NCI-H446 treated with DMSO at 0.1 percent for 48 hours (cell line): ENCODE results near the gene KCTD5.
"Not testable (repeated sequence)": the region's sequence is repeated elsewhere in the genome, so short reads cannot be mapped to it uniquely, and the experiment has no call there.

Source experiments
- DNase-seq: peaks from one replicate; lab custom pipeline; 2025; lab: John Stamatoyannopoulos, UW

The KCTD5 gene, protein sequence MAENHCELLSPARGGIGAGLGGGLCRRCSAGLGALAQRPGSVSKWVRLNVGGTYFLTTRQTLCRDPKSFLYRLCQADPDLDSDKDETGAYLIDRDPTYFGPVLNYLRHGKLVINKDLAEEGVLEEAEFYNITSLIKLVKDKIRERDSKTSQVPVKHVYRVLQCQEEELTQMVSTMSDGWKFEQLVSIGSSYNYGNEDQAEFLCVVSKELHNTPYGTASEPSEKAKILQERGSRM

DNA sequence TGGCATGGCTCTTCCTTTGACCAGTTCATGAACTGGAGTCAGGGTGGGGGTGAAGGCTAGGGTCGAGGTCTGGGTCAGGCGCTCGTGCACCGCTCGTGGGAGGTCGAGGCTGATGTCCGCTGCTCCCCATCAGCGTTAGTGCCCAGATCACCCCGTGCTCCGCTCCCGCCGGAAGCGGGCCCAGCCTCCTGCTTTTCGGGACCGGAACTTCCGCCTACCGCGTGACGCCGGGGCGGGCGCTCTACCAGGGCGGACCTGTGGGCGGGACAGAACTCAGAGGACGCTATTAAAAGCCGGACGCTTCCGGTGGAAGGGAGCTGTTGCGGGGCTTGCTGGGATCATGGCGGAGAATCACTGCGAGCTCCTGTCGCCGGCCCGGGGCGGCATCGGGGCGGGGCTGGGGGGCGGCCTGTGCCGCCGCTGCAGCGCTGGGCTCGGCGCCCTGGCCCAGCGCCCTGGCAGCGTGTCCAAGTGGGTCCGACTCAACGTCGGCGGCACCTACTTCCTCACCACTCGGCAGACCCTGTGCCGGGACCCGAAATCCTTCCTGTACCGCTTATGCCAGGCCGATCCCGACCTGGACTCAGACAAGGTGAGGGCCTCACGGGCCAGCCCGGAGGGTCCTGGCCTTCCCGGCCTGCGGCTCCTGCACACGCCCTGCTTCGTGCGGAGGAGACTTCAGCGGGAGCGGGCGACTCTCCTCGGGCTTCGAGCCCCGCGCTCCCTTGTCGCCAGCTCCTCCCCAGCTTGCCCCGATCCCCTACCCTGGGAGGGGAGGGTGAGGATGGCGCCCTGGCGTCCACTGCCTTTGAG lies at the start of gene KCTD5:
KCTD5 (plus strand) TSS at position 315 of the 813 bp plus-strand sequence; CDS start at position 341, 26 bp downstream.
- peak; percentile 89 for DNase-seq

DNA sequence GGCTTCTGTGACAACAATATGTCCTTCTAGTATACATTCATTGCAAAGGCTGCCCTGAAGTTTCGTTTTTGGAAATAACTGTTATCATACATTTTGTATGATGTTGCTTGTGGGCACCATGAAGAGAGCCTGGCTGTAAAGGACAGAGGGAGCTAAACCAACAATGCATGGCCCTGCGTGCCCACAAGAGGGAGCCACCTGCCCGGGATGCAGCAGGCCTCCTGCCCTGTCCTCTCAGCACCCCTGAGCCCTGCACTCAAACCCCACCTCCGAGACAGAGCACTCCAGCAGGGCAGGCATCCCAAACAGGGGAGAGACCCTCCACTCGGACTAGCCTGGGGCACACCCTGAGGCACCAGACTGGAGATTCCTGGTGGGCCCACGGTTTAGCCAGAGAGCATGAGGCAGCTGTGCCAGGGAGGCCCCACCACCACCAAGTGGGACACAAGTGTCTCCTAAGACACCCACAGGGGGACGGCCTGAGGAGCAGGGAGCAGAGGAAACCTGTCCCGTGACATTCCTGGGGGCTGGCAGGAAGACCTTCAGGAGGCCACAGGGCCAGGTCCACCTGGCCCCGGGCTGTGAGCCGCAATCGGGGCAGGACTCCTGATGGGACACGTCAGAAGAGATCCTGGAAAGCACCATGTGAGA lies 43.1 kb upstream of the KCTD5 start:
- DNase-seq = not testable (repeated sequence)

DNA sequence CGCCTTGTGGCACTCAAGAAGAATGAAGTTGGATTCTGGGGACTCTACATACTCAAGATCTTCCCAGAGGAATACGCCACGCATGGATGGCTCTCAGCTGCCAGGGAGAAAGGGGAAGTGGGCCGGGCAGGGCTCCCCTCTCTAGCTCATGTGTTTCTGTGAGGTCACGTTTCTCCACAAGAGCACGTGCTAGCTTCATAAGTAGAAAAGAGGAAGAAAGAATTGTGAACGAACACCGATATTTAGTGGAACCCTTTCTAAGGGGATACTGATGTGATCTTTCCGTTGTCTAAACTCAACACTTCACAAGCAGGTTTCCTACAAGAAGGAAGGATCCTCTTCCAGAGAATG lies 42.6 kb upstream of the KCTD5 start:
- not testable (repeated sequence) for DNase-seq

DNA sequence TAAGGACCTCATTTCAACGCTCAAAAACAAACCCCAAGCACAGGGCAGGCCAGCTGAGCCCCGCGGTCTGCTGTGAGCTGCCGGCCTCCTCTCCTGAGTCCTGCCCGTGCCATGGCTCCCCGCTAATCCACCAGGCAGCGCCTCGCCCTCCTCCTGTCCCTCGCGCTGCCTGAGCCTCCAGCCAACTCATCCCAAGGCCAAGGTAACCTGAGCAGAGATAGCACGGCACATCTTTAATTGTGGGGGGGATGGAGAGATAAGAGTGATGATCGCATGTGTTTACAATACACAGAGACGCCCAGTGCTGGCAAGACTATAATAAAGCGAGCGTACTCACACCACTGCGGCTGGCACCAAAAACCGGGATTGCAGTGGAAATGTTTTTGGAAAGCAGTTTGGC lies 39.8 kb upstream of the KCTD5 start:
- DNase-seq = not testable (repeated sequence)

DNA sequence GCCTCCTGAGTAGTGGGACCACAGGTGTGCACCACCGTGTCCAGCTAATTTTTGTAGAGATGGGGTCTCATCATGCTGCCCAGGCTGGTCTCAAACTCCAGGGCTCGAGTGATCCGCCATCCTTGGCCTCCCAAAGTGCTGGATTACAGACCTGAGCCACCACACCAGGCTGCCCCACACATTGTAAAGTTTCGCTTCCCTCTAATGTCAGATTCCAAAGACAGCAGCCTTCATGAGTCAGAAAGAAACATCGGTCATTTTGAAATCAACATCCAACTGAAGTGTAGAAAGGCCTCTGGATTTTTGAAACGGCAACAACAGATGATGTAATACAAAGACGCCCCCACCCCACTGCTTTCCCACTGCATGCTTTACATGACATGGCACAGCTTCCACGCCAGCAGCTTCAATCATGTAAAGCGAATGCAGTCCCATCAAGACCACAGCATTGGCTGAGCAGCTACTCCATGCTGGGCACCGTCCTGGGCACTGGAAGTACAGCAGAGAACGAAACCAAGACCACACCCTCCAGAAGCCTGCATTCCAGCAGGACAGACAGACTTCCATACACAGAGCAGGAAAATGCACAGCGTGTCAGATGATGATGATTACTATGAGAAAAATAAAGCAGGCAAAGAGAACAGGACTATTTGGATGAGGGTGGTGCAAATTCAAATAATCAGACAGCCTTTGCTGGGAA lies 37.4 kb upstream of the KCTD5 start:
- not testable (repeated sequence) for DNase-seq

DNA sequence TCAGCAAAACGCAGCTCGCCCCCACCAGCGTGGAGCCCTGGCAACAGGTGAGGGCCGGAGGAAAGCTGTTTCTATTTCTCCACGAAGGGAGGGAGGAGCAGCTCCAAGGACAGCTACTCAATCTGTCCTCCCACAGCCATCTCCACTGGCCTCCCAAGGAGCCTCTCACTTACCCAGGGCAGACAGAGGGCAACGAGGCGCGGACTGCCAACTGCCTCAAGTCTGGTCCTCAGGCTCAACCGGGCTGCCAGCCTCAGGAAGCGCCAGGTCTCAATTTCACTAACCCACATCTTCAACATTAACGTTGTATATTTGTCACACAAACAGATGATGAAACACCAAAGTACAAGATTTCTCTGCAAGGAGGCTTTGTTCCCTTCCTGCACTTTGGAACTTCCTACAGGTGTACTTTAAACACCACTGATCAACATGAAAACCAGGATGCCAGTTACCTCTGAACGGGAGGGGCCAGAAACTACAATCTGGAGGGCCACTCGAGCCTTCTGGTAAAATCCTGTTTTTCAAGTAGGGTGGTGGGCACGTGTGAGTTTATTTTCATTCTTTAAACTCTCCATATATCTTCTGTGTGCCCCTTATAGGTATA lies 31.0 kb upstream of the KCTD5 start:
- DNase-seq = not testable (repeated sequence)

DNA sequence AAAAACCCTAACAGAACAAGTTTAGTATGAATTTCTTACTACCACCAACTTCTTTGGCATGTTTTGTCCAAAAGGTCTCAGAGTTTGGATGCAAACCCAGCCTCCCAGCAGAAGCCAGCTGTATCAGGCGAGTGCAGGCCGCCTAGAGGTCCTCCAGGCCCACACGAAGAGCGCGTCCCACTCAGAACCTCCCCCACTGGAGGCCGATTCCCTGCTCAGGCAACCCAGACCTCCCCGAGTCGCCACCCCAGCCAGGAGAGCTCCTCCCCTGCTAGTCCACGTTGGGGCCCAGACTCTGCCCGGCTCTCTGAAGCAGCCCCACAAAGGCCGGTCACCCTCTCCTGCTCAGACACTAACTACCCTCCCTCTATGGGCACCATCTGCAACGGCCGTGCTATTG lies 28.4 kb upstream of the KCTD5 start:
- DNase-seq = not testable (repeated sequence)

DNA sequence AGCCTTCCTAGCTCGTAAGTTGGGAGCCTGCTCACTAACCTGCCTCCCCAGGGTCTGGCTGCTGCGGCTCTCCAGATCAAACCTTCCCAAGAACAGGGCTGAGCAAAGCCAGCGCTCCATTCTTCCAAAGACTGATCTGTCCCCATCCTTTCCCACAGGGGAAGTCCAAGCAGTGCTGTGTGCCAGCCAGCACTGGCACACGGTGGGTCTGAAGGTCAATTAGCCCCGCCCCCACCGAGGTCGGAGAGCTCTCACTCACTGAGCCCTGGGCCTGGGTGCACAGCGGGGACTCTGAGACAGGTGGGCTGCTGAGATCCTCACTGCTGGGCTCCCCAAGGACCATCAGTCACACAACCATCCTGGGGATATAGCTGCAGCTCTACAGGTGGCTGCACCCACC lies 27.4 kb upstream of the KCTD5 start:
- DNase-seq = not testable (repeated sequence)

DNA sequence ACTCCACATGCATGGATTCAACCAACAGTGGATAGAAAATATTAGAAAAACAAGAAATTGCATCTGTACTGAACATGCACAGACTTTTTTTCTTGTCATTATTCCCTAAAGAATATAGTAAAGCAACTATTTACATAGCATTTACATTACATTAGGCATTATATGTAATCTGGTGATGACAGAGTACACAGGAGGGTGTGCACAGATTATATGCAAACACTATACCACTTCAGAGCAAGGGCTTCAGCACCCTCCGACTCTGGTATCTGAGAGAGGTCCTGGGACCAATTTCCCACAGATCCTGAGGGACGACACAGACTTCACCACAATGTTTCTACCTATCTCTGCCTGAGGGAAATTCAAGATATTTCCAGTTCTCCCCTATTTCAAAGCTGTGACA lies 25.3 kb upstream of the KCTD5 start:
- DNase-seq = no peak

DNA sequence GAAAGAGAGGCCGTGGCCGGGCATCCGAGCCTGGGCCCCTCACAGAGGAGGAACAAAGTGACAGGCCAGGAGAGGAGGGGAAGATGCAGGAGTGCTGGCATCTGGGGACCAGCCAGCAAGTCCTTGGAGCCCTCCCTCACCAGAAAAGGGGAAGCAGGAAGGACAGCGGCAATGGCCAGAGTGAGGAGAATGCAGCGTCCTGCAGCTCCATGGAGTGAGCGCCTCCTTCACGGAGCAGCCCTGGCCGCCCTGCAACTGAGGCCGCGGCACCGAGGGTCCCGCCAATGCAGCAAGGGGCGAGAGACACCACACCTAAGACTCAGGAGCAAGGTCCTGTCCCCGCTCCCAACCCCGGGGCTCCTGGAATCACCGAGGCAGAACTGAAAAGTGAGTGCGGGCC lies 24.5 kb upstream of the KCTD5 start:
- not testable (repeated sequence) for DNase-seq

DNA sequence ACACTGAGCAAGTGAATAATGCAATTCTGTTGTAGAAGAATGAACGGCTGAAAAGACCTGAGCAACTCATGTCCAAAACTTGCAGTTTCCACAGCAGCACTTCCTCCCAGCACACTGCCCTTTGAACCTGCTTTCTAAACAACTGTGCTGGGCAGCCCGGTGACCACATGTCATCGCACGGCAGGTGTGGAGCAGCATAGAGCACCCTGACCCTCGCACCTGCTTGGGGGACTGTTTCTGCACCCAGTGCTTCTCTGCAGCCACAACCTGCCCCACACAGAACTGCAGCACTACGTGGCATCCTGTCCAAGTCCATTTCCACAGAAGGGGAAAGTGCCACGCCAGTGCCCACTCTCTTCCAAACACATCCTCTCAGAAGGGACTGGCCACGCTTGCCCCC lies 22.8 kb upstream of the KCTD5 start:
- DNase-seq = not testable (repeated sequence)

DNA sequence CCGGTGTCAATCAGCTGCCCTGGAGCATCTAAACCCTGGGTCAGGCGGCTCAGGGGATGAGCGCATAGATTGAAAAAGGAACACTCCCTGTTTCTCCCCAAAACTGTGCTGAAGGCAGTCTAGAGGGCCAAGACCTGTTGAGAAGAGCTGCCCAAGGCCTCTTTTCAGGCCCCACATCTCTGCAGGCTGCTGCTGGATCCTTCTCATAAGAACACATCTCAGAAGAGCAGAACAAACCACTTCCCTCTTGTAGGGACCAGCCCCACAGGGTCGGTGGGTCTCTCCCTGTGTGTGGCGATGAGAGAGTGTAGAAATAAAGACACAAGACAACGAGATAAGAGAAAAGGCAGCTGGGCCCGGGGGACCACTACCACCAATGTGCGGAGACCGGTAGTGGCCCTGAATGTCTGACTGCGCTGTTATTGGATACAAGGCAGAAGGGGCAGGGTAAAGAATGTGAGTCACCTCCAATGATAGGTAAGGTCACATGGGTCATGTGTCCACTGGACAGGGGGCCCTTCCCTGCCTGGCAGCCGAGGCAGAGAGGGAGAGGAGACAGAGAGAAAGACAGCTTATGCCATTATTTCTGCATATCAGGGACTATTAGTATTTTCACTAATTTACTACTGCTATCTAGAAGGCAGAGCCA lies 22.2 kb upstream of the KCTD5 start:
- DNase-seq = not testable (repeated sequence)

DNA sequence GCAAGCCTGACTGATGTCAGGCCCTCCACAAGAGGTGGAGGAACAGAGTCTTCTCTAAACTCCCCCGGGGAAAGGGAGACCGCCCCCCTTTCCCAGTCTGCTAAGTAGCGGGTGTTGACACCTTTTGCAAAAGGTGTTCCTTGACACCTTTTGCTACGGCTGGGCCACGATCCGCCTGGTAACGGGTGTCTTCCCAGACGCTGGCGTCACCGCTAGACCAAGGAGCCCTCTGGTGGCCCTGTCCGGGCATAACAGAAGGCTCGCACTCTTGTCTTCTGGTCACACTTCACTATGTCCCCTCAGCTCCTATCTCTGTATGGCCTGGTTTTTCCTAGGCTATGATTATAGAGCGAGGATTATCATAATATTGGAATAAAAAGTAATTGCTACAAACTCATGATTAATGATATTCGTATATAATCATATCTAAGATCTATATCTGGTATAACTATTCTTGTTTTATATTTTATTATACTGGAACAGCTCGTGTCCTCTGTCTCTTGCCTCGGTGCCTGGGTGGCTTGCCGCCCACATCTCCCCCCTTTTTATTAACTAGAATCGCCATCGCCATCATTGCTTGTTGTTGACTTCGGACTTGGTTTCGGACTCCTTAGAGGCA lies 21.5 kb upstream of the KCTD5 start:
- DNase-seq = not testable (repeated sequence)

DNA sequence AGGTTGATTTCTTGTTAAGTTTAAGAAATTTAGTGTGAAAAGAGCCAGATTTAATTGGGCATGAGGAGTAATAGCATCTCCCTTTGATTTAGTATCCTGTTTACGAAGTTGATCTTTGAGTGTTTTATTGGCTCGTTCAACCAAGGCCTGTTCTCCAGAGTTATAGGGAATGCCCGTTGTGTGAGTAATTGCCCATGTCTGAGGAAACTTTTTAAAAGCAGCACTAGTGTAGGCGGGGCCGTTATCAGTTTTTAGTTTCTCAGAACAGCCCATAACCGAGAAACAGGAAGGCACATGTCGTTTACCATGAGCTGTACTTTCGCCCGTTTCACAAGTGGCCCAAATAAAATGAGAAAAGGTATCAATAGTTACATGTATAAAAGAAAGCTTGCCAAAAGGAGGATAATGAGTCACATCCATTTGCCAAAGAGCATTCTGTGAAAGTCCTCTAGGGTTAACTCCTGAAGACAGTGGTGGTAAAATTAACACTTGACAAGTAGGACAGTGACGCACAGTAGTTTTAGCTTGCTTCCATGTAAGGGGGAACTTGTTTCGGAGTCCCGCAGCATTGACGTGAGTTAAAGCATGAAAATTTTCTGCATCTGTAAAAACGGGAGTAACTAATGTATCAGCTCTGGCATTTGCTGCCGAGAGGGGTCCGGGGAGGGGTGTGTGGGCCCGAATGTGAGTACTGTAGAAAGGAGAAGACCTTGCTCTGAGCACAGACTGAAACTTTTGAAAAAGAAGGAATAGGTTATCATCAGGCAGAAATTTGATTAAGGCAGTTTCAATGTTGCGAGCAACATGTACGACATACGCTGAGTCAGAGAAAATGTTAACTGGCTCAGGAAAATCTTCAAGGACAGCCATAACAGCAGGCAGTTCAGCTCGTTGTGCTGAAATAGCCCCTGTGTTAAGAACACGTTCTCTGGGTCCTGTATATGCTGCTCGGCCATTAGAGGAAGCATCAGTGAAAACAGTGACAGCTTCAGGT lies 18.5 kb upstream of the KCTD5 start:
- DNase-seq = no peak

DNA sequence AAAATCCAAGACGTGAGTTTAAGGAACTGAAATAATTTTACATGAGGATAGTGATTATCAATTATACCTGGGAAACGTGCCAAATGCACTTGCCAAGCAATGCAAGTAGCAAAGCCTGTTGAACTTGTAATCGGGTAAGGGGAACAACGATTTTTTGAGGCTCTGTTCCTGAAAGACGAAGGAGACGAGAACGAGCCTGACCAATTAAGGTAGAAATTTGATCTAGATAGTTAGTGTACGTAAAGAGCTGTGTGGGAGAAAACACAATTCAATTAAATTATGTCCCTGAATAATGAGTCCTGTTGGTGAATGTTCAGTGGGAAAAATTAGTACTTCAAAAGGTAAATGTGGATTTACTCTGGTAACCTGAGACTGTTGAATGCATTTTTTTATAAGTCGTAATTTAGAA lies 17.7 kb upstream of the KCTD5 start:
- no peak for DNase-seq

DNA sequence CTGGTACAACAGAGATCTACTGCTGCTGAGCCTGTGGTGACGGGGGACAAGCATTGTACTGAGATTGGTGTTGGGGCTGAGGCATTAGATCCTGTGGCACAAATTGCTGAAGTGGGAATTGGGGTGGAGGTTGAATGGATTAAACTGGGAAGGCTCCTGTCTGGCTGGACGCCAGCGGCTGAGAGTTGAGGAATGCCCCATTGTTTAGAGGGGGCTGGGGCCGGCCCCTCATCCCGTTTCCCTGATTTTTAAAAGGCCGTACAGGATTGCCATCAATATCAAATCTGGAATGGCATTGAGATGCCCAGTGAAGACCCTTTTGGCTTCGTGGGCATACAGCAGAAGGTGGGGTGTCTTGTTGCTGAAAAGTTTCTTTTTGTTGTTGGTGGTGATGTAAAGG lies 15.7 kb upstream of the KCTD5 start:
- DNase-seq = not testable (repeated sequence)

DNA sequence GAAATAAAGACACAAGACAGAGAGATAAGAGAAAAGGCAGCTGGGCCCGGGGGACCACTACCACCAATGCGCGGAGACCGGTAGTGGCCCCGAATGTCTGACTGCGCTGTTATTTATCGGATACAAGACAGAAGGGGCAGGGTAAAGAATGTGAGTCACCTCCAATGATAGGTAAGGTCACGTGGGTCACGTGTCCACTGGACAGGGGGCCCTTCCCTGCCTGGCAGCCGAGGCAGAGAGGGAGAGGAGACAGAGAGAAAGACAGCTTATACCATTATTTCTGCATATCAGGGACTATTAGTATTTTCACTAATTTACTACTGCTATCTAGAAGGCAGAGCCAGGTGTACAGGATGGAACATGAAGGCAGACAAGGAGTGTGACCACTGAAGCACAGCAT lies 12.7 kb upstream of the KCTD5 start:
- DNase-seq = not testable (repeated sequence)

DNA sequence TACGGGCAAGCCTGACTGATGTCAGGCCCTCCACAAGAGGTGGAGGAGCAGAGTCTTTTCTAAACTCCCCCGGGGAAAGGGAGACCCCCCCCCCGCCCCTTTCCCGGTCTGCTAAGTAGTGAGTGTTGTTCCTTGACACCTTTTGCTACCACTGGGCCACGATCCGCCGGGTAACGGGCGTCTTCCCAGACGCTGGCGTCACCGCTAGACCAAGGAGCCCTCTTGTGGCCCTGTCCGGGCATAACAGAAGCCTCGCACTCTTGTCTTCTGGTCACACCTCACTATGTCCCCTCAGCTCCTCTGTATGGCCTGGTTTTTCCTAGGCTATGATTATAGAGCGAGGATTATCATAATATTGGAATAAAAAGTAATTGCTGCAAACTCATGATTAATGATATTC lies 12.3 kb upstream of the KCTD5 start:
- not testable (repeated sequence) for DNase-seq

DNA sequence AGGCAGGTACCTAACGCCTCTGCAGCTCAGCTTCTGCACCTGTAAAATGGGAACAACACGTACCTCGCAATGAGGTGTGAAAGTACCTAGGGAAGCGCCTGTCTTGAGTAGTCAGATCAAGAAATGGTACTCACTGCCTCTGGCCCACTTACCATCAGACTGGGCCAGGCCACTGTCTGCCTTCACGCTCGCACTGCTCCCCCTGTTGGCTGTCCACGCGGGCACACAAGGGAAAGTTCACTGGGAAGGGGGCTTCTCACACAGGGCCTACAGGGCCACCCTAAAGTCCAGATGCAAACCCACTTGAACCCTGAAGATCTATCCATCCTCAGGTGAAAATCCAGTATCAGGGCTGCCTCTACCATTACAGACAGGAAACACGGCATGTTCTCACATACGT lies 11.1 kb upstream of the KCTD5 start:
- DNase-seq = not testable (repeated sequence)

DNA sequence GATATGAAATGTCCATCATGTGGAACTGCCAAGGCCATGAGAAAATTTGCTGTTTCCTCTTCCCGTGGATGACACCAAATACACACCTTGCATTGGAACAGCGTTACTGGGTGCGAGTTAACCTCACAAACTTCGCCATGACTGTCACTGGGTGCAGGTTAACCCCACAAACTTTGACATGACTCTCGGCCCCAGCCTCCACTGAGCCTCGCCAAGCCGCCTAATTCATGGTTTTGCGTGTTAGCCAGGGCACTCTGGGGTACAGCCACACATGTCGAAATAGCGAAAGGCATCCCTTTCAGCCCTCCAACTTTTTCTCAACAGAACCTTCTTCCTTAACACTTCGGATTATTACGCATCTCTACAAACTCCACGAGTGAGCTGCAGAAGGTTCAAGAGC lies 10.6 kb upstream of the KCTD5 start:
- no peak for DNase-seq
